Measurements from ENCODE around the gene SOAT2.

GRCh38 chr12:53082637-53083175 lies 20.6 kb upstream of the SOAT2 start:
- TF ChIP-seq CTCF (IDR thresholded peaks at IDR 0.05) (no peak), POLR2A (IDR thresholded peaks at IDR 0.05) (no peak)
